Mucosa of stomach (tissue), 1 donor: Measurements from ENCODE around the gene DRICH1.
"Not testable (repeated sequence)": the region's sequence is repeated elsewhere in the genome, so short reads cannot be mapped to it uniquely, and the experiment has no call there.

ENCODE experiments used
- H3K27me3 ChIP-seq: one replicate; pipeline ENCODE4 v1.7.0; 2013; ENCODE audit warnings: mild to moderate bottlenecking, low read length; ENCODE audit not compliant: control insufficient read depth, insufficient read depth
- H3K36me3 ChIP-seq: one replicate; pipeline ENCODE4 v1.7.0; 2013; ENCODE audit warnings: low read length; ENCODE audit not compliant: control insufficient read depth, insufficient read depth
- H3K4me1 ChIP-seq: one replicate; pipeline ENCODE4 v1.7.0; 2013; ENCODE audit warnings: mild to moderate bottlenecking, low read length; ENCODE audit not compliant: control insufficient read depth, insufficient read depth
- H3K4me3 ChIP-seq: one replicate; pipeline ENCODE4 v1.7.0; 2013; ENCODE audit warnings: low read length
- H3K9ac ChIP-seq: one replicate; pipeline ENCODE4 v1.7.0; 2013; ENCODE audit warnings: mild to moderate bottlenecking, low read length, moderate library complexity
- H3K9me3 ChIP-seq: one replicate; pipeline ENCODE4 v1.7.0; 2013; ENCODE audit warnings: mild to moderate bottlenecking, low read length, moderate library complexity; ENCODE audit not compliant: control insufficient read depth
- donor health status: Pancreatic carcinoma.

Gene DRICH1

DNA sequence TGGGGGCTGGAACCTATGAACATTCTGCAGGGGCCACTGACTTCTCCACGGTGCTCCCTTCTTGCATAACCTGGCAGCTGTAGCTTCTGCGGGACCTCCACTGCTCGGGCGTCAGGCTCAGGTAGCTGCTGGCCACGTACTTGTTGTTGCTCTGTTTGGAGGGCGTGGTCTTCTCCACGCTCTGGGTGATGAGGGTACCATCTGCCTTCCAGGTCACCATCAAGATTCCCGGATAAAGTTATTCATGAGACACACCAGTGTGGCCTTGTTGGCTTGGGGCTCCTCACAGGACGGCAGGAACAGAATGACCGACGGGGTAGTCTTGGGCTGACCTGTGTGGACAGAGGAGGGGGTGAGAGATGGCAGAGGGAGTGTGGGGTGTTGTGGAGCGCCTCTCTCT, 6.5 kb upstream of the DRICH1 start:
- H3K9me3 ChIP-seq = no peaks in the 10 kb centered on the region
- no peaks in the 10 kb centered on the region for H3K27me3 ChIP-seq
- no peaks in the 10 kb centered on the region for H3K4me1 ChIP-seq
- H3K36me3 ChIP-seq = no peaks in the 10 kb centered on the region
- no peak overlapping the region for H3K4me3 ChIP-seq
- H3K9ac ChIP-seq = no peak overlapping the region

GRCh38 chr22:23635291-23635690, 3.2 kb upstream of the DRICH1 start:
- not testable (repeated sequence) for H3K4me3 ChIP-seq, H3K36me3 ChIP-seq, H3K9ac ChIP-seq, H3K4me1 ChIP-seq, H3K9me3 ChIP-seq, H3K27me3 ChIP-seq

- not testable (repeated sequence) for H3K27me3 ChIP-seq, H3K4me3 ChIP-seq, H3K9me3 ChIP-seq, H3K36me3 ChIP-seq, H3K9ac ChIP-seq, H3K4me1 ChIP-seq
Observed at GRCh38 chr22:23628056-23628743, 3.9 kb downstream of the DRICH1 start.

DNA sequence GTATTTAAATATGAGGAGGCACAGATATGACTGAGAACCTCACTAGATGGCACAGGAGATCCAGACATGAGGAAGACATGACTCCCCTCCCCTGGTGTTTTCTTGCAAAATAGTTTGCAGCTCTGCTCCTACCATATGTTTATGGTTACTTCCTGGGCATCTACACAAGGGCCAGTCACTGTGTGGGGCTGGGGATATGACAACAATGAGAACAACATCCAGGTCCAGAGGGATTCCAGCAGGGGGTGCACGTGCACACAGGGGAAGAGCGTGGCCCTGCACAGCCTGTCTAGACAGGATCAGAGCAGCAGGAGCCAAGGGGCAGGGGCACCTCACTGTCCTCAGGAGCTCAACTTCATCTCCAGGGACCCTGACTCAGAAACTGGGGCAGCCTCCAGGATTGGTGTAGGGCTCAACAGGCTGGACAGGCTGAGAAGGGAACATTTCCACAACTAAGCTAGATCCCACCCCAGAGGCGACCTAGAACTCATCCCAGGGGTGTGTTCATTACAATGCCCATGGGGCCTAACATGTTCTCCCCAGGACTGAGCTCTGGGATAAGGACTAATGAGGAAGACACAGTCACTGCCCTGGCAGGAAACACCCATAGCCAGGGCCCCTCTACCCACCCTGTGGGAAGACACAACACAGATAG, 4.6 kb downstream of the DRICH1 start:
- H3K27me3 ChIP-seq = not testable (repeated sequence)

DNA sequence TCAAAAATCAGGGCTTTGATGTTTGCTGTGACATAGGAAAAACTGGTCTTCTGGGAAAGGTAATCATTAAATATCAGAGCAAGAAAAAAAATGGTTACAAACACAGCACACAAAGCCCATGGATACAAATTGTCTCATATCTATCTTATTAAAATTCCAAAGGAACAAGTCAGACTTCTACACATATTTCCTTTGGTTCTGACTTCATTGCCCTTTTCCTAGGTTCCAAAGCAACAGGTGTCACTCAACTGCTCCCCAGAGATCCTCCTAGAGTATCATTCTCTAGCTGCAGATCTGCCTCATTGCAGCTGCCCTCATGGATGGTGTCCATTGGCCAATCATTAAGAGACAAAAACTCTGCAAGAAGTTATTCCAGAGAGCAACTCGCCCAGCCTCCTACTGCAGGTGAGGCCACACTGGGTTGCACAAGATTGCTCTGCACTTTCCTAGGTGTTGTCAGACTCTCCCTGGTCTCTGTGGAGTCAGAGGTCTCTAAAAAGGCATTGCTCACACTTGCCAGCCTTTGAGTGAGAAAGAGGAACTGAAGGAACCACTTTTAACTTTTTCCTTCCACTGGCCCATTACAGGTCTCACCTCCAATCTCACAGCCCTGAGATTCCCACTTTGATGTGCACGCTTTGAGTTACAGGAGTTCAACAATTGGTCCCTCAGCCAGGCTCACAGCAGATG, 5.7 kb downstream of the DRICH1 start:
- no peaks in the 10 kb centered on the region for H3K27me3 ChIP-seq
- H3K36me3 ChIP-seq = no peaks in the 10 kb centered on the region
- H3K4me1 ChIP-seq = no peaks in the 10 kb centered on the region

More for the DNA sequence above, 4.6 kb downstream of the DRICH1 start:
- H3K9me3 ChIP-seq, H3K4me3 ChIP-seq, H3K4me1 ChIP-seq, H3K36me3 ChIP-seq, H3K9ac ChIP-seq: not testable (repeated sequence)

GRCh38 chr22:23622634-23623033, 9.5 kb downstream of the DRICH1 start:
- Histone ChIP-seq H3K4me3 (no peak overlapping the region), H3K9ac (no peak overlapping the region), H3K27me3 (no peaks in the 10 kb centered on the region)

More for the DNA sequence above, 5.7 kb downstream of the DRICH1 start:
- H3K4me3 ChIP-seq = no peak overlapping the region
- no peak overlapping the region for H3K9ac ChIP-seq
- H3K9me3 ChIP-seq = no peaks in the 10 kb centered on the region

GRCh38 chr22:23621916-23622315, 10.2 kb downstream of the DRICH1 start:
- not testable (repeated sequence) for H3K36me3 ChIP-seq, H3K4me3 ChIP-seq, H3K9ac ChIP-seq, H3K27me3 ChIP-seq, H3K4me1 ChIP-seq, H3K9me3 ChIP-seq

More at GRCh38 chr22:23622634-23623033, 9.5 kb downstream of the DRICH1 start:
- no peaks in the 10 kb centered on the region for H3K4me1 ChIP-seq
- no peaks in the 10 kb centered on the region for H3K36me3 ChIP-seq
- H3K9me3 ChIP-seq = no peaks in the 10 kb centered on the region

DNA sequence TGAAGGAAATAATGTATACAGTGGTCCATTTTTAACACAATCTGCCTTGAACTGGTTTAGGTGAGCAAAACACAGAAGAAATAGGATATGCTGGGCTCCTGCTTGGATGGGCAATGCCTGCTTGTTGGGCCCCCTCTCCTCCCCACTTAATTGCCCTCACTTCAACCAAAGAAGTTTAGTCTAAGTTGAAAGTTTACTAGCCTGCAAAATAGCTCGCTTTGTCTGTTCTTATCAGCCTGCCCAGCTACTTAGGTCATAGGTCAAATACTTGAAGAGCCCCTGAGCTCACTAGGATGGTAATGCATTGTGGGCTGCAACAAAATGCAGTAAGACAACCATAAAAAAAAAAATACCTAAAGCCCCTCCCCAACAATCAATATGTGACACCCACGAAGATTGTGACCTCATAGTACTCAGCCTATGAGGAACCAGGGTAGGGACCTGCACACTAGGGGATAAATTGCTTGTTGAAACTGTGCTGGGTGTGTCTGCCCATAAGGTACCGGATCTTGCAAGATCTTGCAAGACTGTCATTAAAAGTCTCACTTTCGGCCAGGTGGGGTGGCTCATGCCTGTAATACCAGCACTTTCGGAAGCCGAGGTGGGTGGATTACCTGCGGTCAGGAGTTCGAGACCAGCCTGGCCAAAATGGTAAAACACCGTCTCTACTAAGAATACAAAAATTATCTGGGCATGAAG, 10.9 kb downstream of the DRICH1 start:
- no peaks in the 10 kb centered on the region for H3K36me3 ChIP-seq
- H3K9ac ChIP-seq = no peak overlapping the region
- H3K9me3 ChIP-seq = no peaks in the 10 kb centered on the region
- no peaks in the 10 kb centered on the region for H3K4me1 ChIP-seq
- no peak overlapping the region for H3K4me3 ChIP-seq
- H3K27me3 ChIP-seq = no peaks in the 10 kb centered on the region

DNA sequence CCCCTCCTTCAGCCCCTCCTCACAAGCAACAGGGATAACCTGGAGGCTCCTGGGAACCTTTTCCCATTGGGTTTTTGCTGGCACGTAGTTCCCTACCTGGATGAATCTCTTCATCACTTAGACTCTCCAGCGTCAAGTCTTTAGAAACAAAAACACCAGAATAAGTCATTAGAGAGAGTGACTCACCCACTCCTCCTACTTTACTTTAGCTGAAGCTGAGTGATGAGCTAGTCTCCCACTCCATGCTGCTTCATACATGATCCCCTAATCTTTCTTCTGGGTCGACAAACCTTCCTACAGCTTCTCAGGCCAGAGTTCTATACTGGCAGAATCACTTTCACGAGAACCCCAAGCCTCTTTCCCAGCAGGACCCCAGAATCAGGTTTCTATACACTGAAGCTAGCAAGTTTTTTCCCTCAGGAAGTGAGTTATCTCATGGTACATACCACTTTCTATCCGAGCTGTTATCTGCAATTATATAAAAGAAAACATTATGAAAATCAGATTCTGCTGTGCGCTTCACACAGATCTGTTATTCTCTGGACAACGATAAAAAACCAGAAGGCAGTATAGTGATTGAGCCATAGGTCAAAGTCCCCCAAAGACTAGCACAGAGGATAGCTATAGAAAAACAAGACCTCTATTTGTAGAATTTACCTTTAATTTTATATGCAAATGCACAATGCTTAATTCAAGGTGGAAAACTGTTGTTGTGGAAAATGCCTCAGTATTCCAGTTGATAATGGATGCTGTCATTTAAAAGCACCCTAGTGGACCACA, 18.7 kb downstream of the DRICH1 start:
- Histone ChIP-seq H3K9me3 (no peaks in the 10 kb centered on the region), H3K27me3 (no peaks in the 10 kb centered on the region), H3K4me3 (no peak overlapping the region), H3K36me3 (no peaks in the 10 kb centered on the region), H3K4me1 (no peaks in the 10 kb centered on the region), H3K9ac (no peak overlapping the region)

DNA sequence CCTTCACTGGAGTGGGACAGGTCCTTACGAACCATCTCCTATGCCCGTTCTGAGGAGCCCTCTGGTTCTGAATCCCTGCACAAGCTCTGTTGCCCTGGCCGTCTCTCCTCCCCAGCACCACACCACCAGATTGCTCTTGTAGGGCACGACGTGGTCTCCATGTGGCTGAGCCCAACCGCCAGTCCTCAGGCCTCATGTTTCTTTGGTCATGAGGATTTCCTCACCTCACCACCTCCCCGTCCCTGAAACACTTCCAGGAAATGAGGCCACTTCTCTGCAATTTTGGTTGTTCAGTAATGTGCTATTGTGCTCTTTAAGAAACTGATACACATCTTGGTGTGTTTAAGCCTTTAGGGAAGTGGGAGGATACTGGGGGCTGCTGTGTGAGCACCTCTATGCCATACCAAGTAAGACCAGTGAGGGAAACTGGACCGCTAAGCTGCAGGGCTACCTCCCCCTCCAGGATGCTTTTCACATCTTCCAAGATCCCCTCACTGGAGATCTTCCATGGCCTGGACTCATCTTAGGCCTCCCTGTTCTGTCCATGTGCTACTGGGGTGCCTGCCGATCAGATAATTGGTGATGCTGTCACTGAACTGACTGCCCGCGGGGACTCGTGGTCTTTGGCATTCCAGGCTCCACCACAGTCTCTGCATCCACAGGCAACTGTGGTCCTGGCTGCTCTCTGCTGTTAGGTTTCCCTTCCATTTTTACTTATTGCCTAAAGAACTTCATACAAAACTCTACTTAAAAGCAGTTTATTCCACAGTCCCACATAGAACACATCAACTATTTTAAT, 21.9 kb downstream of the DRICH1 start:
- H3K4me1 ChIP-seq = no peaks in the 10 kb centered on the region
- H3K36me3 ChIP-seq = no peaks in the 10 kb centered on the region
- no peak overlapping the region for H3K9ac ChIP-seq
- no peak overlapping the region for H3K4me3 ChIP-seq
- H3K27me3 ChIP-seq = peaks cover 4% of the 10 kb centered on the region
- H3K9me3 ChIP-seq = no peaks in the 10 kb centered on the region

DNA sequence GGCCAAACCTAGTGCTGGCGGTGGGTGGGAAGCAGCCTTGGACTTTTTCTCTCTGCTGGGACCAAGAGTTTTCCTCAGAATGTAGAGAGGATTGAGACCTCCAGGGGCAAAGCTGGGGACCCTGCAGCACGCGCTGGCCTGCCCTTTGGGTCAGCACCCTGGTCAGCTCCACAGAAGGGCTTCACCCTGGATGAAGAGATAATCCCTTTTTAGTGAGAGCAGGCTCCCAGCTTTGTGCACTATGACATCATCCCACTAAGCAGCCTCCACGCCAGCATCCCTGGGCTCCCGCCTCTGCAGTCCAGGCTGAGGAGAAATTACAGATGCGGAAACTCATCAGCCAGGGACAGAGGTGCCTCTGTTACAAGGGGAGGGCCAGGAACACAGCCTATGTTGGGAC, 23.5 kb downstream of the DRICH1 start:
- Histone ChIP-seq H3K36me3 (no peaks in the 10 kb centered on the region), H3K4me3 (no peak overlapping the region), H3K9me3 (no peaks in the 10 kb centered on the region), H3K4me1 (no peaks in the 10 kb centered on the region), H3K27me3 (peaks cover 4% of the 10 kb centered on the region), H3K9ac (no peak overlapping the region)
